ENCODE measurements around the gene SBK2. TPM values are rescaled to one million over a fixed set of nuclear protein-coding genes. Genes with fewer than 3 reads are reported as not detected.
A peak's percentile ranks its signal among the peaks of the same experiment; 100 is the strongest.

The SBK2 gene
- total and polyA plus RNA-seq, 9 of the 15 experiments (the other 6 are each of a cell fraction or from before 2014, with no cell fraction given) = not detected

DNA sequence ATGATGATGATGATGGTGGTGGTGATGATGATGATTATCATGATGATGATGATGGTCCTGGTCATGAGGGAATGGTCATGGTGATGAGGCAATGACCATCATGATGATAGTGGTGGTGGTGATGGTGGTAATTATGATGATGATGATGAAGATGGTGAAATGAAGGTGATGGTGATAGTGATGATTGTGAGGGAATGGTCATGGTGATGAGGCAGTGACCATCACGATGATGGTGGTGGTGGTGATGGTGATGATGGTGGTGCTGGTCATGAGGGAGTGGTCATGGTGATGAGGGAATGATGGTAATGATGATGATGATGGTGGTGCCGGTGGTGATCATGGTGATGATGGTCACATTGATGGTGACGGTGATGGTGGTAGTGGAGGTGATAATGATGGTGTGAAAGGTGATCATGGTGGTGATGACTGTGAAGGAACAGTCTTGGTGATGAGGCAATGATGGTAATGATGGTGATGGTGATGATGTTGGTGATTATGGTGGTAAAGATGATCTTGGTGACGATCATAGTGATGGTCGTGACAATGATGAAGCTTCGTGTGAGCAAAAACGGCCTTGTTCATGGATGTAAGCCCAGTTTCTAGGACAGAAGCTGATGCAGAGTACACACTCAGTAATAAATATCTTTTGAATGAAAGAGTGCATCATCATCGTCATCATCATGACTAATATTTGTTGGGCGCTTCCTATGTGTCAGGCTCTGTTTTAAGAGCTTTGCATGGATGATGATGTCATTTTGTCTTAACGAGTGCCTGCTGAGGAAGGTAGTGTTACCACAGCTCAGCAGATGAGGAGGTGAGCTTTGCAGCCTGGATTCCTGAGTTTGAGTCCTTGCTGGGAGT is 17.3 kb downstream of the SBK2 start (continued):
- TF ChIP-seq, protein P1, sequence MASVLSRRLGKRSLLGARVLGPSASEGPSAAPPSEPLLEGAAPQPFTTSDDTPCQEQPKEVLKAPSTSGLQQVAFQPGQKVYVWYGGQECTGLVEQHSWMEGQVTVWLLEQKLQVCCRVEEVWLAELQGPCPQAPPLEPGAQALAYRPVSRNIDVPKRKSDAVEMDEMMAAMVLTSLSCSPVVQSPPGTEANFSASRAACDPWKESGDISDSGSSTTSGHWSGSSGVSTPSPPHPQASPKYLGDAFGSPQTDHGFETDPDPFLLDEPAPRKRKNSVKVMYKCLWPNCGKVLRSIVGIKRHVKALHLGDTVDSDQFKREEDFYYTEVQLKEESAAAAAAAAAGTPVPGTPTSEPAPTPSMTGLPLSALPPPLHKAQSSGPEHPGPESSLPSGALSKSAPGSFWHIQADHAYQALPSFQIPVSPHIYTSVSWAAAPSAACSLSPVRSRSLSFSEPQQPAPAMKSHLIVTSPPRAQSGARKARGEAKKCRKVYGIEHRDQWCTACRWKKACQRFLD (CRISPR knock-in tag; IDR thresholded peaks at IDR 0.05) = no peak
- TF ChIP-seq NFE2L1 (tag; IDR thresholded peaks at IDR 0.05; ENCODE audit: borderline replicate concordance, low read depth) = no peak
- TF ChIP-seq ZBTB1 (CRISPR knock-in tag; IDR thresholded peaks at IDR 0.05; ENCODE audit: borderline replicate concordance, low read depth) = no peak
- TF ChIP-seq, protein P2, sequence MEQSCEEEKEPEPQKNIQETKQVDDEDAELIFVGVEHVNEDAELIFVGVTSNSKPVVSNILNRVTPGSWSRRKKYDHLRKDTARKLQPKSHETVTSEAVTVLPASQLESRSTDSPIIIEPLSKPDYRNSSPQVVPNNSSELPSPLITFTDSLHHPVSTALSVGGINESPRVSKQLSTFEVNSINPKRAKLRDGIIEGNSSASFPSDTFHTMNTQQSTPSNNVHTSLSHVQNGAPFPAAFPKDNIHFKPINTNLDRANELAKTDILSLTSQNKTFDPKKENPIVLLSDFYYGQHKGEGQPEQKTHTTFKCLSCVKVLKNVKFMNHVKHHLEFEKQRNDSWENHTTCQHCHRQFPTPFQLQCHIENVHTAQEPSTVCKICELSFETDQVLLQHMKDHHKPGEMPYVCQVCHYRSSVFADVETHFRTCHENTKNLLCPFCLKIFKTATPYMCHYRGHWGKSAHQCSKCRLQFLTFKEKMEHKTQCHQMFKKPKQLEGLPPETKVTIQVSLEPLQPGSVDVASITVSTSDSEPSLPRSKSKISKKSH (CRISPR knock-in tag; IDR thresholded peaks at IDR 0.05) = no peak
- TF ChIP-seq, protein P3, sequence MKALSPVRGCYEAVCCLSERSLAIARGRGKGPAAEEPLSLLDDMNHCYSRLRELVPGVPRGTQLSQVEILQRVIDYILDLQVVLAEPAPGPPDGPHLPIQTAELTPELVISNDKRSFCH (CRISPR knock-in tag; IDR thresholded peaks at IDR 0.05) = no peak
- TF ChIP-seq, protein P3 (tag; IDR thresholded peaks at IDR 0.05) = no peak
- TF ChIP-seq GTF2F1 (IDR thresholded peaks at IDR 0.05; ENCODE audit: low read depth, low read length) = no peak
- TF ChIP-seq, protein P4, sequence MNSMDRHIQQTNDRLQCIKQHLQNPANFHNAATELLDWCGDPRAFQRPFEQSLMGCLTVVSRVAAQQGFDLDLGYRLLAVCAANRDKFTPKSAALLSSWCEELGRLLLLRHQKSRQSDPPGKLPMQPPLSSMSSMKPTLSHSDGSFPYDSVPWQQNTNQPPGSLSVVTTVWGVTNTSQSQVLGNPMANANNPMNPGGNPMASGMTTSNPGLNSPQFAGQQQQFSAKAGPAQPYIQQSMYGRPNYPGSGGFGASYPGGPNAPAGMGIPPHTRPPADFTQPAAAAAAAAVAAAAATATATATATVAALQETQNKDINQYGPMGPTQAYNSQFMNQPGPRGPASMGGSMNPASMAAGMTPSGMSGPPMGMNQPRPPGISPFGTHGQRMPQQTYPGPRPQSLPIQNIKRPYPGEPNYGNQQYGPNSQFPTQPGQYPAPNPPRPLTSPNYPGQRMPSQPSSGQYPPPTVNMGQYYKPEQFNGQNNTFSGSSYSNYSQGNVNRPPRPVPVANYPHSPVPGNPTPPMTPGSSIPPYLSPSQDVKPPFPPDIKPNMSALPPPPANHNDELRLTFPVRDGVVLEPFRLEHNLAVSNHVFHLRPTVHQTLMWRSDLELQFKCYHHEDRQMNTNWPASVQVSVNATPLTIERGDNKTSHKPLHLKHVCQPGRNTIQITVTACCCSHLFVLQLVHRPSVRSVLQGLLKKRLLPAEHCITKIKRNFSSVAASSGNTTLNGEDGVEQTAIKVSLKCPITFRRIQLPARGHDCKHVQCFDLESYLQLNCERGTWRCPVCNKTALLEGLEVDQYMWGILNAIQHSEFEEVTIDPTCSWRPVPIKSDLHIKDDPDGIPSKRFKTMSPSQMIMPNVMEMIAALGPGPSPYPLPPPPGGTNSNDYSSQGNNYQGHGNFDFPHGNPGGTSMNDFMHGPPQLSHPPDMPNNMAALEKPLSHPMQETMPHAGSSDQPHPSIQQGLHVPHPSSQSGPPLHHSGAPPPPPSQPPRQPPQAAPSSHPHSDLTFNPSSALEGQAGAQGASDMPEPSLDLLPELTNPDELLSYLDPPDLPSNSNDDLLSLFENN (IDR thresholded peaks at IDR 0.05; ENCODE audit: low read depth in 2 of 2, low read length in 2 of 2) = no peak
- TF ChIP-seq ZNF431 (CRISPR knock-in tag; IDR thresholded peaks at IDR 0.05) = no peak
- TF ChIP-seq HDAC1 (IDR thresholded peaks at IDR 0.05) = peak in 1 of 2 experiments; percentile 65; a peak in 1 of 4 replicates
- no peak for TF ChIP-seq EGR1 (conservative IDR thresholded peaks at IDR 0.05)
- 0 out of 2 replicates have a peak, but pooled peaks have one; percentile 2 for TF ChIP-seq CEBPG (CRISPR knock-in tag; IDR thresholded peaks at IDR 0.05)
- TF ChIP-seq CEBPG (tag; conservative IDR thresholded peaks at IDR 0.05 in 1 of 2, IDR thresholded peaks at IDR 0.05 in 1 of 2) = peak in 1 of 2 experiments; percentile 40; a peak in 2 of 4 replicates
- TF ChIP-seq SMARCA4 (IDR thresholded peaks at IDR 0.05) = no peak
- TF ChIP-seq CREB1 (IDR thresholded peaks at IDR 0.05) = peak; percentile 83
- peak; percentile 67 for TF ChIP-seq CREB1 (CRISPR knock-in tag; IDR thresholded peaks at IDR 0.05)
- TF ChIP-seq EP300 (IDR thresholded peaks at IDR 0.05; ENCODE audit: low read length) = no peak
